ENCODE measurements around the gene UBAP1L.
"Not testable (repeated sequence)": the region's sequence is repeated elsewhere in the genome, so short reads cannot be mapped to it uniquely, and the experiment has no call there.

Gene UBAP1L

GRCh38 chr15:65058394-65059368 lies 56.3 kb downstream of the UBAP1L start:
- TF ChIP-seq GATA1 (IDR thresholded peaks at IDR 0.05; ENCODE audit: low read depth, low read length): no peak
- TF ChIP-seq POLR2A (IDR thresholded peaks at IDR 0.05; ENCODE audit: low read length): no peak
- DNase-seq: no peak

DNA sequence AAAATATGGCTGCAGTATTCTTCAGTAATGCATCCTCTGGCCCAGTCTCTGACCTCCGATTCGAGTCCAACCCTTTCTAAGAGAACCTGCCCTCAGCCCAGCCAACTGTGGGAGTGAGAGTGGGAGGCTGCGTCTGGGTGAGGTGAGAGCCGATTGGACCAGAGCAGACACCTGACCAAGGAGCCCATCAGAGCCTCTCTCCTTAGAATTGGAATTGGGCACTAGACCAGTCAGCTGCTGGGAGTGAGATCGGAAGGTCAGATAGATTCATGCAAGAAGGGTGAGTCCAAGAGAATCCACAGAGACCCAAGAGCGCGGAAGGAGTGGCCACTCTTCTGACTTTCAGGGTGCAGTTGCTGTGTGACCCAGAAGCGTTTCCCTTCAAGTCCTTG lies 57.5 kb downstream of the UBAP1L start:
- TF ChIP-seq POLR2A (IDR thresholded peaks at IDR 0.05; ENCODE audit: low read length) (no peak), GATA1 (IDR thresholded peaks at IDR 0.05; ENCODE audit: low read depth, low read length) (no peak)
- DNase-seq: no peak

DNA sequence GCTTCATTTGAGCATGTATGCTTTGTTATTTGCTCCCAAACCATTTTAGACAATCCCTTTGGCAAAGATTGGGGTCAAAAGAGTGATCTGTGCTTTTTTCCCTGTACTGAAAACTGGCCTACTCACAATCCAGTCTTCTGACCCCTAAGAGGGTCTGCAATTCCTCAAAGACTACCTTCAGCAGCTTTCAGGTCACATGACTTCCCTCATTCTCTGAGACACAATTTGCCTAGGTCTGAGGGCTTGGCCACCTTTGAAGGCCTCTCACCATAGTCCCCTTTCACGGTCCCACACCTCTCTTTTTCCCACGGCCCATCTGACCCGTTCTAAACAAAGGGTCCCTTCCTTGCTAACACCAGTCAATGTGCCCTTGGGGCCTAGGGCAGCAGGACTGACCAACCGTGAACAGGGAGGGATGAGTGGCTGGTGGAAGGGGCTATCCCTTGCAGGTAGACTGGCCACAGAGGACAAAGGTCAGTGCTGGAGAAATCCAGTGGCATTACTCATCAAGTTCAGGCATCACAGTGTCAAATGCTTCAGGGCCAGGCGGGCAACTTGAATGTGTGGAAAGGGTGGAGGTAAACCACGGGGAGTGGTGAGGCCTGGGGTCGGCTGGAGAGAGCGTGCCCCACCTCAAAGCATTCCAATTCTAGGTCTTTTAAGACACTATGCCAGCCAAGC lies 58.0 kb downstream of the UBAP1L start:
- DNase-seq: no peak
- no peak for TF ChIP-seq GATA1 (IDR thresholded peaks at IDR 0.05; ENCODE audit: low read depth, low read length)
- no peak for TF ChIP-seq POLR2A (IDR thresholded peaks at IDR 0.05; ENCODE audit: low read length)

GRCh38 chr15:65056106-65056505 lies 58.9 kb downstream of the UBAP1L start:
- DNase-seq: no peak
- TF ChIP-seq GATA1 (IDR thresholded peaks at IDR 0.05; ENCODE audit: low read depth, low read length) (no peak), POLR2A (IDR thresholded peaks at IDR 0.05; ENCODE audit: low read length) (no peak)

GRCh38 chr15:65055201-65055870 lies 59.7 kb downstream of the UBAP1L start:
- no peak for DNase-seq
- no peak for TF ChIP-seq GATA1 (IDR thresholded peaks at IDR 0.05; ENCODE audit: low read depth, low read length)

GRCh38 chr15:65054333-65055200 lies 60.4 kb downstream of the UBAP1L start:
- DNase-seq: peak; percentile 60 to 76
- no peak for TF ChIP-seq GATA1 (IDR thresholded peaks at IDR 0.05; ENCODE audit: low read depth, low read length)
- TF ChIP-seq POLR2A (IDR thresholded peaks at IDR 0.05; ENCODE audit: low read length): no peak

DNA sequence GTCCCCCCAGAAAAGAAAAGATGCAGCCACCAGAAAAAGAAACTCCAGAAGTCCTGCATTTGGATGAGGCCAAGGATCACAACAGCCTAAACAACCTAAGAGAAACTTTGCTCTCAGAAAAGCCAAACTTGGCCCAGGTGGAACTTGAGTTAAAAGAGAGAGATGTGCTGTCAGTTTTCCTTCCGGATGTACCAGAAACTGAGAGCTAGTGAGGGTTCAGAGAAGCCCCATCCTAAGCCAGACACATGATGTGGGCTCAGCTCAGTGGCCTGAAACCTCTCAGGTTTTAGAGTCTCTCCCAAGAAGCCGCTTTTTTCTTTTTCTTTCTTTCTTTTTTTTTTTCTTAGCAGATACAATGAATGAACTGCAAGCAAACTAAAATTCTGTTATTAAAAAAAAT lies 62.0 kb downstream of the UBAP1L start:
- DNase-seq: no peak
- TF ChIP-seq GATA1 (IDR thresholded peaks at IDR 0.05; ENCODE audit: low read depth, low read length) (no peak), POLR2A (IDR thresholded peaks at IDR 0.05; ENCODE audit: low read length) (no peak)

- no peak for DNase-seq
- TF ChIP-seq GATA1 (IDR thresholded peaks at IDR 0.05; ENCODE audit: low read depth, low read length) (no peak), POLR2A (IDR thresholded peaks at IDR 0.05; ENCODE audit: low read length) (no peak)
Observed at GRCh38 chr15:65051266-65051665, 63.7 kb downstream of the UBAP1L start.

GRCh38 chr15:65050270-65050669 lies 64.7 kb downstream of the UBAP1L start:
- DNase-seq: no peak
- no peak for TF ChIP-seq POLR2A (IDR thresholded peaks at IDR 0.05; ENCODE audit: low read length)
- no peak for TF ChIP-seq GATA1 (IDR thresholded peaks at IDR 0.05; ENCODE audit: low read depth, low read length)

- peak; percentile 83 to 84 for DNase-seq
- TF ChIP-seq POLR2A (IDR thresholded peaks at IDR 0.05; ENCODE audit: low read length): no peak
- no peak for TF ChIP-seq GATA1 (IDR thresholded peaks at IDR 0.05; ENCODE audit: low read depth, low read length)
Observed at GRCh38 chr15:65049418-65049840, 65.6 kb downstream of the UBAP1L start.

GRCh38 chr15:65048241-65048640 lies 66.8 kb downstream of the UBAP1L start:
- DNase-seq: no peak
- TF ChIP-seq POLR2A (IDR thresholded peaks at IDR 0.05; ENCODE audit: low read length): no peak
- TF ChIP-seq GATA1 (IDR thresholded peaks at IDR 0.05; ENCODE audit: low read depth, low read length): no peak

- no peak for DNase-seq
- no peak for TF ChIP-seq GATA1 (IDR thresholded peaks at IDR 0.05; ENCODE audit: low read depth, low read length)
- no peak for TF ChIP-seq POLR2A (IDR thresholded peaks at IDR 0.05; ENCODE audit: low read length)
Observed at GRCh38 chr15:65044724-65045481, 70.1 kb downstream of the UBAP1L start, which contains the start of gene SLC51B. Gene SLC51B, plus strand, starts transcription at chr15:65045387. Its CDS starts 4,618 bp downstream, at chr15:65050005.

- not testable (repeated sequence) for DNase-seq
Observed at GRCh38 chr15:65044218-65044617, 70.8 kb downstream of the UBAP1L start.
